DOHH2 (cell line): Measurements from ENCODE around the gene TEX2.

ENCODE experiments used
- H3F3A ChIP-seq: fragments of 200-600 bp; sonication (generic), shearing (Covaris generic); 2 replicates; pipeline ENCODE4 v1.6.0; 2016; ENCODE audit warnings: antibody characterized with exemption, mild to moderate bottlenecking; ENCODE audit not compliant: control insufficient read depth, insufficient read depth
- H3K27ac ChIP-seq: fragments of 200-600 bp; sonication (generic); 2 replicates; pipeline ENCODE4 v1.5.1; 2014; ENCODE audit warnings: low read depth, mild to moderate bottlenecking, low read length, moderate library complexity
- H3K27me3 ChIP-seq: fragments of 200-600 bp; sonication (generic); 2 replicates; pipeline ENCODE4 v1.6.1; 2014; ENCODE audit warnings: mild to moderate bottlenecking, low read length, mixed read lengths; ENCODE audit not compliant: control insufficient read depth
- H3K36me3 ChIP-seq: fragments of 200-600 bp; sonication (generic); 2 replicates; pipeline ENCODE4 v1.6.1; 2014; ENCODE audit warnings: mild to moderate bottlenecking, low read length, moderate library complexity, mixed read lengths; ENCODE audit not compliant: control insufficient read depth
- H3K4me1 ChIP-seq: fragments of 200-600 bp; sonication (generic); 2 replicates; pipeline ENCODE4 v1.6.1; 2014; ENCODE audit warnings: mild to moderate bottlenecking, low read length, mixed read lengths; ENCODE audit not compliant: control insufficient read depth
- H3K4me2 ChIP-seq: fragments of 200-600 bp; sonication (generic); 2 replicates; pipeline ENCODE4 v1.6.0; 2014; ENCODE audit warnings: mild to moderate bottlenecking, low read length, moderate library complexity
- H3K4me3 ChIP-seq: fragments of 200-600 bp; sonication (generic); 2 replicates; pipeline ENCODE4 v1.5.1; 2014; ENCODE audit warnings: mild to moderate bottlenecking, low read length, mixed read lengths
- H3K79me2 ChIP-seq: fragments of 200-600 bp; sonication (generic); 2 replicates; pipeline ENCODE4 v1.6.1; 2014; ENCODE audit warnings: mild to moderate bottlenecking, low read length, mixed read lengths; ENCODE audit not compliant: control insufficient read depth
- H3K9me2 ChIP-seq: fragments of 200-600 bp; sonication (generic); replicated peaks from 2 replicates; pipeline ENCODE4 v1.6.1; 2014; ENCODE audit warnings: mild to moderate bottlenecking, low read length, mixed read lengths; ENCODE audit not compliant: control insufficient read depth
- H3K9me3 ChIP-seq: fragments of 200-600 bp; sonication (generic); 2 replicates; pipeline ENCODE4 v1.6.1; 2014; ENCODE audit warnings: antibody characterized with exemption, low read length, mixed read lengths; ENCODE audit not compliant: control insufficient read depth, insufficient read depth
- H4K20me1 ChIP-seq: fragments of 200-600 bp; sonication (generic); 2 replicates; pipeline ENCODE4 v1.6.0; 2014; ENCODE audit warnings: low read depth, mild to moderate bottlenecking, antibody characterized with exemption, low read length, moderate library complexity; ENCODE audit not compliant: control insufficient read depth, insufficient read depth
- EZH2phosphoT487 ChIP-seq: fragments of 200-600 bp; sonication (generic); IDR thresholded peaks from 2 replicates; pipeline ENCODE4 v1.6.1; 2017; ENCODE audit warnings: borderline replicate concordance, mild to moderate bottlenecking, antibody characterized with exemption, low read length, moderate library complexity, mixed read lengths
- TF ChIP-seq, protein P1 (sequence below): fragments of 200-600 bp; sonication (generic); IDR thresholded peaks from one replicate; pipeline ENCODE4 v1.5.1; 2014; ENCODE audit warnings: antibody characterized with exemption, mild to moderate bottlenecking, low read depth, low read length; ENCODE audit not compliant: poor library complexity, severe bottlenecking

TEX2 gene

GRCh38 chr17:64216338-64217248 is 46.5 kb downstream of the TEX2 start:
- H3K36me3 ChIP-seq: 0 out of 2 replicates have a peak, but pooled peaks cover 6% of the 10 kb centered on the region
- no peak for TF ChIP-seq EZH2phosphoT487
- TF ChIP-seq, protein P1, sequence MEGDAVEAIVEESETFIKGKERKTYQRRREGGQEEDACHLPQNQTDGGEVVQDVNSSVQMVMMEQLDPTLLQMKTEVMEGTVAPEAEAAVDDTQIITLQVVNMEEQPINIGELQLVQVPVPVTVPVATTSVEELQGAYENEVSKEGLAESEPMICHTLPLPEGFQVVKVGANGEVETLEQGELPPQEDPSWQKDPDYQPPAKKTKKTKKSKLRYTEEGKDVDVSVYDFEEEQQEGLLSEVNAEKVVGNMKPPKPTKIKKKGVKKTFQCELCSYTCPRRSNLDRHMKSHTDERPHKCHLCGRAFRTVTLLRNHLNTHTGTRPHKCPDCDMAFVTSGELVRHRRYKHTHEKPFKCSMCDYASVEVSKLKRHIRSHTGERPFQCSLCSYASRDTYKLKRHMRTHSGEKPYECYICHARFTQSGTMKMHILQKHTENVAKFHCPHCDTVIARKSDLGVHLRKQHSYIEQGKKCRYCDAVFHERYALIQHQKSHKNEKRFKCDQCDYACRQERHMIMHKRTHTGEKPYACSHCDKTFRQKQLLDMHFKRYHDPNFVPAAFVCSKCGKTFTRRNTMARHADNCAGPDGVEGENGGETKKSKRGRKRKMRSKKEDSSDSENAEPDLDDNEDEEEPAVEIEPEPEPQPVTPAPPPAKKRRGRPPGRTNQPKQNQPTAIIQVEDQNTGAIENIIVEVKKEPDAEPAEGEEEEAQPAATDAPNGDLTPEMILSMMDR: no peak
- H3K4me3 ChIP-seq: no peak overlapping the region
- no peaks in the 10 kb centered on the region for H3F3A ChIP-seq
- H3K9me3 ChIP-seq: no peaks in the 10 kb centered on the region
- no peak overlapping the region for H3K27ac ChIP-seq
- H3K4me2 ChIP-seq: no peak overlapping the region
- H3K4me1 ChIP-seq: no peaks in the 10 kb centered on the region; the same call in 1 of the 2 replicates
- no peaks in the 10 kb centered on the region for H3K27me3 ChIP-seq
- H3K79me2 ChIP-seq: peaks cover 6% of the 10 kb centered on the region; the same call in 1 of the 2 replicates
- no peaks in the 10 kb centered on the region for H4K20me1 ChIP-seq
- no peaks in the 10 kb centered on the region for H3K9me2 ChIP-seq

DNA sequence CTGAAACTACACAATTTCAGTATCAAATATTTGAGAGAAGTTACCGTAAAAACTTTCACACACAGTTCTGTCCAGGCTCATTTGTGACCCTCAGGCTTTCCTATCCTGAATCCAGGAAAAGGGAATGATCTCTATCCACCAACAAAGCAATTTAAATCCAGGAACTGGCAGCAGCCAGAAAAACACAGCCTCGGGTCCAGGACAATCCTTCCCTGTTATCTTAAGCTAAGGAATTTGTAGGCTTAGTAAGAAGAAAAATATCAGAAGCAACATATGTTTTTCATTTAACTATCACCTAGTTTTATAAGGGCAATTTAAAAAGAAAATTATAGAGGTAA is 47.1 kb downstream of the TEX2 start:
- no peaks in the 10 kb centered on the region; the same call in 1 of the 2 replicates for H3K4me1 ChIP-seq
- 0 out of 2 replicates have a peak, but pooled peaks cover 6% of the 10 kb centered on the region for H3K36me3 ChIP-seq
- no peaks in the 10 kb centered on the region for H3K27me3 ChIP-seq
- no peak overlapping the region for H3K4me2 ChIP-seq
- no peaks in the 10 kb centered on the region for H3K9me3 ChIP-seq
- peaks cover 6% of the 10 kb centered on the region; the same call in 1 of the 2 replicates for H3K79me2 ChIP-seq
- TF ChIP-seq, protein P1: no peak
- no peak for TF ChIP-seq EZH2phosphoT487
- H3F3A ChIP-seq: no peaks in the 10 kb centered on the region
- H4K20me1 ChIP-seq: no peaks in the 10 kb centered on the region
- H3K9me2 ChIP-seq: no peaks in the 10 kb centered on the region
- H3K4me3 ChIP-seq: no peak overlapping the region
- H3K27ac ChIP-seq: no peak overlapping the region

- Histone ChIP-seq H3K9me3 (no peaks in the 10 kb centered on the region), H3K4me3 (no peak overlapping the region), H3K4me2 (no peak overlapping the region), H3K27ac (no peak overlapping the region), H3F3A (no peaks in the 10 kb centered on the region), H3K9me2 (no peaks in the 10 kb centered on the region), H3K4me1 (no peaks in the 10 kb centered on the region; the same call in 1 of the 2 replicates), H3K27me3 (no peaks in the 10 kb centered on the region), H4K20me1 (no peaks in the 10 kb centered on the region), H3K36me3 (0 out of 2 replicates have a peak, but pooled peaks cover 6% of the 10 kb centered on the region), H3K79me2 (peaks cover 6% of the 10 kb centered on the region; the same call in 1 of the 2 replicates)
- no peak for TF ChIP-seq EZH2phosphoT487
- TF ChIP-seq, protein P1: no peak
Observed at GRCh38 chr17:64214950-64215349, 48.1 kb downstream of the TEX2 start.
